HEK293 (cell line): ENCODE data around the gene TLE1.

Experiments
- KLF1 ChIP-seq: fragments of 450-650 bp; formaldehyde crosslinking; IDR thresholded peaks from 2 replicates; pipeline ENCODE4 v1.5.1; 2016; ENCODE audit warnings: missing biosample characterization, missing genetic modification characterization
- KLF9 ChIP-seq: fragments of 450-650 bp; formaldehyde crosslinking; IDR thresholded peaks from 2 replicates; pipeline ENCODE4 v1.5.1; 2016; ENCODE audit warnings: missing biosample characterization, missing genetic modification characterization, low read depth
- MYNN ChIP-seq: fragments of 450-650 bp; formaldehyde crosslinking; IDR thresholded peaks from 2 replicates; pipeline ENCODE4 v1.5.1; 2016; ENCODE audit warnings: missing biosample characterization, missing genetic modification characterization, borderline replicate concordance
- ZIC2 ChIP-seq: fragments of 450-650 bp; formaldehyde crosslinking; IDR thresholded peaks from 2 replicates; pipeline ENCODE4 v1.5.1; 2016; ENCODE audit warnings: missing biosample characterization, missing genetic modification characterization
- ZNF184 ChIP-seq: fragments of 450-650 bp; IDR thresholded peaks from 2 replicates; pipeline ENCODE4 v1.5.1; 2018; ENCODE audit warnings: missing biosample characterization, mild to moderate bottlenecking, missing genetic modification characterization
- ZNF416 ChIP-seq: fragments of 450-650 bp; formaldehyde crosslinking; IDR thresholded peaks from 2 replicates; pipeline ENCODE4 v1.5.1; 2016; ENCODE audit warnings: missing biosample characterization, missing genetic modification characterization
- ZNF830 ChIP-seq: fragments of 450-650 bp; IDR thresholded peaks from 2 replicates; pipeline ENCODE4 v1.5.0; 2018; ENCODE audit warnings: missing biosample characterization, missing genetic modification characterization, low read depth, mild to moderate bottlenecking, moderate library complexity
- TF ChIP-seq, protein P1 (sequence below): fragments of 450-650 bp; formaldehyde crosslinking; IDR thresholded peaks from 2 replicates; pipeline ENCODE4 v1.5.1; 2016; ENCODE audit warnings: missing biosample characterization, missing genetic modification characterization
- TF ChIP-seq, protein P2 (sequence below): fragments of 450-650 bp; formaldehyde crosslinking; IDR thresholded peaks from 2 replicates; pipeline ENCODE4 v1.5.1; 2016; ENCODE audit warnings: missing biosample characterization, missing genetic modification characterization
- TF ChIP-seq, protein P3 (sequence below): fragments of 450-650 bp; formaldehyde crosslinking; IDR thresholded peaks from 2 replicates; pipeline ENCODE4 v1.5.1; 2016; ENCODE audit warnings: missing biosample characterization, missing genetic modification characterization
- TF ChIP-seq, protein P4 (sequence below): fragments of 450-650 bp; formaldehyde crosslinking; IDR thresholded peaks from 2 replicates; pipeline ENCODE4 v1.5.1; 2016; ENCODE audit warnings: missing biosample characterization, missing genetic modification characterization

DNA sequence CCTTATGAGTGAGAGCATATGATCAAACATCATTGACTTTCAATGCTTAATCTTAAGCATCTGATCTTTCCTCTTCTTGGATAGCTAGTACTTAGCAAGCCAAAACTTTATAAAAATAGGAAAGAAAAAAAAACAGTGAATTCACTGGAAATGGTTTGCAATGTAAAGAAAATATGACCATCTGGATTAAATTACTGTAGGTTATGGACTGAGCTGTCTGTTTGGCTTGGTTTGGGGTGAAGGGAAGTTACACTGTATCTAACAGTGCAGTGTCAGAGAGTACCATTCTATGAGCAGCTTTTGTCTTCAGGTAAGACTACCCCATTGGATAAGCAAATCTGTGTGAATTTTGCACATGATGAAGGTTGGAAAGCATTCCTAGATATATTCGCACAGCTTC lies 151.4 kb downstream of the TLE1 start:
- no peak for TF ChIP-seq KLF1 (tag by site-specific recombination)
- no peak for TF ChIP-seq MYNN (tag by site-specific recombination)
- TF ChIP-seq, protein P1, sequence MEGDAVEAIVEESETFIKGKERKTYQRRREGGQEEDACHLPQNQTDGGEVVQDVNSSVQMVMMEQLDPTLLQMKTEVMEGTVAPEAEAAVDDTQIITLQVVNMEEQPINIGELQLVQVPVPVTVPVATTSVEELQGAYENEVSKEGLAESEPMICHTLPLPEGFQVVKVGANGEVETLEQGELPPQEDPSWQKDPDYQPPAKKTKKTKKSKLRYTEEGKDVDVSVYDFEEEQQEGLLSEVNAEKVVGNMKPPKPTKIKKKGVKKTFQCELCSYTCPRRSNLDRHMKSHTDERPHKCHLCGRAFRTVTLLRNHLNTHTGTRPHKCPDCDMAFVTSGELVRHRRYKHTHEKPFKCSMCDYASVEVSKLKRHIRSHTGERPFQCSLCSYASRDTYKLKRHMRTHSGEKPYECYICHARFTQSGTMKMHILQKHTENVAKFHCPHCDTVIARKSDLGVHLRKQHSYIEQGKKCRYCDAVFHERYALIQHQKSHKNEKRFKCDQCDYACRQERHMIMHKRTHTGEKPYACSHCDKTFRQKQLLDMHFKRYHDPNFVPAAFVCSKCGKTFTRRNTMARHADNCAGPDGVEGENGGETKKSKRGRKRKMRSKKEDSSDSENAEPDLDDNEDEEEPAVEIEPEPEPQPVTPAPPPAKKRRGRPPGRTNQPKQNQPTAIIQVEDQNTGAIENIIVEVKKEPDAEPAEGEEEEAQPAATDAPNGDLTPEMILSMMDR (tag by site-specific recombination): no peak
- no peak for TF ChIP-seq ZIC2 (tag by site-specific recombination)
- TF ChIP-seq KLF9 (tag by site-specific recombination): no peak
- TF ChIP-seq, protein P2, sequence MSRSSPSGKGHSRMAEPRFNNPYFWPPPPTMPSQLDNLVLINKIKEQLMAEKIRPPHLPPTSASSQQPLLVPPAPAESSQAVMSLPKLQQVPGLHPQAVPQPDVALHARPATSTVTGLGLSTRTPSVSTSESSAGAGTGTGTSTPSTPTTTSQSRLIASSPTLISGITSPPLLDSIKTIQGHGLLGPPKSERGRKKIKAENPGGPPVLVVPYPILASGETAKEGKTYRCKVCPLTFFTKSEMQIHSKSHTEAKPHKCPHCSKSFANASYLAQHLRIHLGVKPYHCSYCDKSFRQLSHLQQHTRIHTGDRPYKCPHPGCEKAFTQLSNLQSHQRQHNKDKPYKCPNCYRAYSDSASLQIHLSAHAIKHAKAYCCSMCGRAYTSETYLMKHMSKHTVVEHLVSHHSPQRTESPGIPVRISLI: no peak
- TF ChIP-seq, protein P3, sequence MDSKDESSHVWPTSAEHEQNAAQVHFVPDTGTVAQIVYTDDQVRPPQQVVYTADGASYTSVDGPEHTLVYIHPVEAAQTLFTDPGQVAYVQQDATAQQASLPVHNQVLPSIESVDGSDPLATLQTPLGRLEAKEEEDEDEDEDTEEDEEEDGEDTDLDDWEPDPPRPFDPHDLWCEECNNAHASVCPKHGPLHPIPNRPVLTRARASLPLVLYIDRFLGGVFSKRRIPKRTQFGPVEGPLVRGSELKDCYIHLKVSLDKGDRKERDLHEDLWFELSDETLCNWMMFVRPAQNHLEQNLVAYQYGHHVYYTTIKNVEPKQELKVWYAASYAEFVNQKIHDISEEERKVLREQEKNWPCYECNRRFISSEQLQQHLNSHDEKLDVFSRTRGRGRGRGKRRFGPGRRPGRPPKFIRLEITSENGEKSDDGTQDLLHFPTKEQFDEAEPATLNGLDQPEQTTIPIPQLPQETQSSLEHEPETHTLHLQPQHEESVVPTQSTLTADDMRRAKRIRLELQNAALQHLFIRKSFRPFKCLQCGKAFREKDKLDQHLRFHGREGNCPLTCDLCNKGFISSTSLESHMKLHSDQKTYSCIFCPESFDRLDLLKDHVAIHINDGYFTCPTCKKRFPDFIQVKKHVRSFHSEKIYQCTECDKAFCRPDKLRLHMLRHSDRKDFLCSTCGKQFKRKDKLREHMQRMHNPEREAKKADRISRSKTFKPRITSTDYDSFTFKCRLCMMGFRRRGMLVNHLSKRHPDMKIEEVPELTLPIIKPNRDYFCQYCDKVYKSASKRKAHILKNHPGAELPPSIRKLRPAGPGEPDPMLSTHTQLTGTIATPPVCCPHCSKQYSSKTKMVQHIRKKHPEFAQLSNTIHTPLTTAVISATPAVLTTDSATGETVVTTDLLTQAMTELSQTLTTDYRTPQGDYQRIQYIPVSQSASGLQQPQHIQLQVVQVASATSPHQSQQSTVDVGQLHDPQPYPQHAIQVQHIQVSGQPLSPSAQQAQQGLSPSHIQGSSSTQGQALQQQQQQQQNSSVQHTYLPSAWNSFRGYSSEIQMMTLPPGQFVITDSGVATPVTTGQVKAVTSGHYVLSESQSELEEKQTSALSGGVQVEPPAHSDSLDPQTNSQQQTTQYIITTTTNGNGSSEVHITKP (tag by site-specific recombination): no peak
- no peak for TF ChIP-seq ZNF184 (tag by site-specific recombination)
- TF ChIP-seq ZNF416: no peak
- no peak for TF ChIP-seq ZNF830 (tag by site-specific recombination)
- TF ChIP-seq, protein P4, sequence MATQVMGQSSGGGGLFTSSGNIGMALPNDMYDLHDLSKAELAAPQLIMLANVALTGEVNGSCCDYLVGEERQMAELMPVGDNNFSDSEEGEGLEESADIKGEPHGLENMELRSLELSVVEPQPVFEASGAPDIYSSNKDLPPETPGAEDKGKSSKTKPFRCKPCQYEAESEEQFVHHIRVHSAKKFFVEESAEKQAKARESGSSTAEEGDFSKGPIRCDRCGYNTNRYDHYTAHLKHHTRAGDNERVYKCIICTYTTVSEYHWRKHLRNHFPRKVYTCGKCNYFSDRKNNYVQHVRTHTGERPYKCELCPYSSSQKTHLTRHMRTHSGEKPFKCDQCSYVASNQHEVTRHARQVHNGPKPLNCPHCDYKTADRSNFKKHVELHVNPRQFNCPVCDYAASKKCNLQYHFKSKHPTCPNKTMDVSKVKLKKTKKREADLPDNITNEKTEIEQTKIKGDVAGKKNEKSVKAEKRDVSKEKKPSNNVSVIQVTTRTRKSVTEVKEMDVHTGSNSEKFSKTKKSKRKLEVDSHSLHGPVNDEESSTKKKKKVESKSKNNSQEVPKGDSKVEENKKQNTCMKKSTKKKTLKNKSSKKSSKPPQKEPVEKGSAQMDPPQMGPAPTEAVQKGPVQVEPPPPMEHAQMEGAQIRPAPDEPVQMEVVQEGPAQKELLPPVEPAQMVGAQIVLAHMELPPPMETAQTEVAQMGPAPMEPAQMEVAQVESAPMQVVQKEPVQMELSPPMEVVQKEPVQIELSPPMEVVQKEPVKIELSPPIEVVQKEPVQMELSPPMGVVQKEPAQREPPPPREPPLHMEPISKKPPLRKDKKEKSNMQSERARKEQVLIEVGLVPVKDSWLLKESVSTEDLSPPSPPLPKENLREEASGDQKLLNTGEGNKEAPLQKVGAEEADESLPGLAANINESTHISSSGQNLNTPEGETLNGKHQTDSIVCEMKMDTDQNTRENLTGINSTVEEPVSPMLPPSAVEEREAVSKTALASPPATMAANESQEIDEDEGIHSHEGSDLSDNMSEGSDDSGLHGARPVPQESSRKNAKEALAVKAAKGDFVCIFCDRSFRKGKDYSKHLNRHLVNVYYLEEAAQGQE (tag by site-specific recombination): no peak
